AG09309 (cell line): ENCODE data around the gene TIMELESS.

Source experiments
- DNase-seq: peaks from one replicate; pipeline ENCODE4 v3.0.0-alpha.2; 2010; ENCODE audit warnings: low read depth
- H3K4me3 ChIP-seq: 2 replicates; pipeline ENCODE4 v1.5.1; 2011; ENCODE audit warnings: mild to moderate bottlenecking, low read depth, low read length, moderate library complexity; ENCODE audit not compliant: control insufficient read depth
- CTCF ChIP-seq: IDR thresholded peaks from 2 replicates; pipeline ENCODE4 v1.5.1; 2011; ENCODE audit warnings: mild to moderate bottlenecking, low read depth, low read length, inconsistent platforms; ENCODE audit not compliant: insufficient read depth, control insufficient read depth; ENCODE audit errors: missing control alignments

The TIMELESS gene

GRCh38 chr12:56382611-56383010 is 66.6 kb downstream of the TIMELESS start:
- no peak for DNase-seq
- H3K4me3 ChIP-seq, result no peak overlapping the region
- TF ChIP-seq CTCF, result no peak

GRCh38 chr12:56377989-56378316 is 71.3 kb downstream of the TIMELESS start:
- TF ChIP-seq CTCF, result no peak
- DNase-seq, result no peak
- no peak overlapping the region for H3K4me3 ChIP-seq

DNA sequence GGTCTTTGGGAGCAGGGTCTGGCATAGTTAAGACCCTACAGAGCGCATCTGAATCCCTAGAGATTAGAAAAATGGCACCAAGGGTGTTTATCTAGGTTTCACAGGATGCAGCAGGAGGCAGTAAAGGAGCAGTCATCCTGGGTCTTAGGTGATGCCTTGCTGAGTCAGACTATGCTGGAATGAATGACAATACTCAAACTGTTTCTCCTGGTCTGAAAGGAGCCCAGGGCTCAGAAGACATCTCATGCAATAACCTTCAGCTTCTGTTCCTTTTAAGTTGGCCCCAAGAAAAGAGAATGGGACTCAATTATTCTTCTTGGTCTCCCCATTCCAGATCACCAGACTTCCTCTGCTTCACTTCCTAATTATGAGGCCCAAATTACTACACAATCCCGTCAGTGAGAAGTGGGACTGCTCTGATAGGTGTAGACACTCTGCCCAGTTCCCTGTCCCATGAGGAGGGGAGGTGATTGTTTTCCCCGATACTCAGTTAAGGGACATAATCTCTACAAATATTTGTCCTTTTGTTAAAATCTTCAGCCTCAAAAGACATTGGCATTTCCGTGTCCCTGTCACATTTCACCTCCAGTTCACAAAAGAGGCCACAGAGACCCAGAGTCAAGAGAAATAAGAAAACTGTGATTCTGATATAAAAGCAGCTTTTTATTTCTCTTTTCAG is 71.8 kb downstream of the TIMELESS start:
- DNase-seq, result no peak
- peak; percentile 23 for TF ChIP-seq CTCF

GRCh38 chr12:56375598-56376434 is 73.4 kb downstream of the TIMELESS start:
- TF ChIP-seq CTCF, result no peak
- no peak overlapping the region for H3K4me3 ChIP-seq
- no peak for DNase-seq

More for the DNA sequence above, 71.8 kb downstream of the TIMELESS start:
- H3K4me3 ChIP-seq, result no peak overlapping the region

- H3K4me3 ChIP-seq, result no peak overlapping the region
- no peak for DNase-seq
- TF ChIP-seq CTCF, result no peak
Measured at GRCh38 chr12:56374726-56375597, 74.3 kb downstream of the TIMELESS start.

DNA sequence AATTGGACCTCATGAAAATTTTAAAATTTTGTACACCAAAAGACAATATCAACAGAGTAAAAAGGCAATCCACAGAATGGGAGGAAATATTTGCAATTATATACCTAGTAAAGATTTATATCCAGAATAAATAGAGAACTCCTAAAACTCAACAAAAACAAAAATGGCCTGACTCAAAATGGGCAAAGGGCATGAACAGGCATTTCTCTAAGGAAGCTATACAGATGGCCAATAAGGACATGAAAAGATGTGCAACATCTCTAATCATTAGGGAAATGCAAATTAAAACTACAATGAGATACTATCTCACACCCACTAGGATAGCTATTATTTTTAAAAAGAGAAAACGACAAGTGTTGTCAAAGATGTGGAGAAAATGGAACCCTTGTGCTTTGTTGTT is 75.7 kb downstream of the TIMELESS start:
- no peak for DNase-seq
- no peak overlapping the region for H3K4me3 ChIP-seq
- no peak for TF ChIP-seq CTCF
